Activated effector memory CD4-positive, alpha-beta T cell treated with anti-CD3 and anti-CD28 coated beads, Interleukin-2, amount 50 U/mL, for 16 hours (primary cell): ENCODE results near the gene CHST13.
"Not testable (repeated sequence)": the region's sequence is repeated elsewhere in the genome, so short reads cannot be mapped to it uniquely, and the experiment has no call there.

ENCODE experiments used
- DNase-seq: peaks from one replicate; pipeline ENCODE4 v3.0.0-alpha.2; 2020

The CHST13 gene

GRCh38 chr3:126556637-126557414, 32.9 kb downstream of the CHST13 start:
- no peak for DNase-seq

- peak; percentile 60 for DNase-seq
Measured at GRCh38 chr3:126557415-126557745, 33.4 kb downstream of the CHST13 start.

GRCh38 chr3:126557761-126558160, 33.8 kb downstream of the CHST13 start:
- no peak for DNase-seq

GRCh38 chr3:126558336-126559071, 34.5 kb downstream of the CHST13 start, which contains the start of gene C3orf22:
Gene C3orf22 (minus strand): TSS chr3:126558932. CDS start chr3:126553390, 5,542 bp downstream.
- peak; percentile 56 for DNase-seq

- DNase-seq, result no peak
Measured at GRCh38 chr3:126562737-126563276, 38.9 kb downstream of the CHST13 start.

- no peak for DNase-seq
Measured at GRCh38 chr3:126567696-126568438, 43.9 kb downstream of the CHST13 start.

- no peak for DNase-seq
Measured at GRCh38 chr3:126568776-126569342, 44.9 kb downstream of the CHST13 start.

- no peak for DNase-seq
Measured at GRCh38 chr3:126569390-126569975, 45.5 kb downstream of the CHST13 start.

GRCh38 chr3:126570103-126570541, 46.2 kb downstream of the CHST13 start:
- DNase-seq, result no peak

GRCh38 chr3:126571078-126571477, 47.1 kb downstream of the CHST13 start:
- no peak for DNase-seq

- no peak for DNase-seq
Measured at GRCh38 chr3:126573492-126574117, 49.6 kb downstream of the CHST13 start.

- DNase-seq, result no peak
Measured at GRCh38 chr3:126577261-126577660, 53.3 kb downstream of the CHST13 start.

GRCh38 chr3:126578702-126579101, 54.7 kb downstream of the CHST13 start:
- DNase-seq, result no peak

- no peak for DNase-seq
Measured at GRCh38 chr3:126580746-126581145, 56.8 kb downstream of the CHST13 start.

GRCh38 chr3:126581569-126581968, 57.6 kb downstream of the CHST13 start:
- no peak for DNase-seq

GRCh38 chr3:126582311-126582710, 58.4 kb downstream of the CHST13 start:
- DNase-seq, result no peak

GRCh38 chr3:126591515-126591914, 67.6 kb downstream of the CHST13 start:
- DNase-seq, result not testable (repeated sequence)
